B cell (primary cell): Measurements from ENCODE around the gene VPS9D1. TPM values are rescaled to one million over a fixed set of nuclear protein-coding genes. Genes with fewer than 3 reads are reported as not detected.

ENCODE experiments used
- ATAC-seq: fragments of 200-7000 bp; cut with Tn5 transposase; one replicate; pipeline ENCODE4 v1.10.0; 2021; ENCODE audit warnings: low read depth, mild to moderate bottlenecking, moderate number of reproducible peaks, moderate library complexity
- CTCF ChIA-PET: fragments of 350-600 bp; sonication (Branson Sonifier 250); formaldehyde crosslinking; loops from one replicate; lab custom pipeline; 2021; ENCODE audit warnings: antibody characterized with exemption, inconsistent platforms; lab: Charles Lee
- POLR2A ChIA-PET: fragments of 350-600 bp; sonication (Branson Sonifier 250); formaldehyde crosslinking; loops from one replicate; lab custom pipeline; 2021; ENCODE audit warnings: antibody characterized with exemption; lab: Charles Lee
- DNase-seq: peaks from one replicate; pipeline ENCODE4 v3.0.0; 2013
- H2AFZ ChIP-seq: 2 replicates; pipeline ENCODE4 v1.6.1; 2012; ENCODE audit warnings: mild to moderate bottlenecking, low read depth, low read length; ENCODE audit not compliant: insufficient read depth, poor library complexity, severe bottlenecking
- H3K27ac ChIP-seq, 2 donors: 1 replicate in 1 of 2; 2 replicates in 1 of 2; pipeline ENCODE4 v1.5.1; 2012 to 2013; ENCODE audit warnings: low read length in 2 of 2, mild to moderate bottlenecking in 2 of 2, moderate library complexity in 1 of 2
- H3K27me3 ChIP-seq, 4 experiments: fragments of 200-600 bp in 1 of 4; sonication (generic) in 1 of 4; replicated peaks in 1 of 4; 1 replicate in 2 of 4; 2 replicates in 2 of 4; pipeline versions ENCODE4 v1.6.1 to v1.7.0; 2013 to 2016; ENCODE audit warnings: low read length in 3 of 4, mild to moderate bottlenecking in 2 of 4, mixed read lengths in 1 of 4, moderate library complexity in 1 of 4; ENCODE audit not compliant: insufficient read depth in 4 of 4, control insufficient read depth in 3 of 4; ENCODE audit errors: control extremely low read depth in 1 of 4
- H3K36me3 ChIP-seq, 2 experiments: replicated peaks in 1 of 2; 1 replicate in 1 of 2; 2 replicates in 1 of 2; pipeline versions ENCODE4 v1.6.1 to v1.7.1; 2013; ENCODE audit warnings: low read length in 1 of 2; ENCODE audit not compliant: insufficient read depth in 2 of 2, control insufficient read depth in 1 of 2; ENCODE audit errors: control extremely low read depth in 1 of 2, extremely low read depth in 1 of 2
- H3K4me1 ChIP-seq, 2 donors: fragments of 200-600 bp in 1 of 2; sonication (generic) in 1 of 2; 1 replicate in 1 of 2; 2 replicates in 1 of 2; pipeline versions ENCODE4 v1.5.1 to v1.6.1; 2013 to 2017; ENCODE audit warnings: low read length in 2 of 2; ENCODE audit not compliant: control insufficient read depth in 2 of 2, insufficient read depth in 2 of 2
- H3K4me2 ChIP-seq: replicated peaks from 2 replicates; pipeline ENCODE3; 2012; ENCODE audit warnings: mild to moderate bottlenecking, low read depth, low read length; ENCODE audit not compliant: poor library complexity, severe bottlenecking
- H3K4me3 ChIP-seq, 5 experiments: fragments of 200-600 bp in 1 of 5; sonication (generic) in 1 of 5; 1 replicate in 3 of 5; 2 replicates in 2 of 5; pipeline versions ENCODE4 v1.5.1 to v1.7.0; 2011 to 2016; ENCODE audit warnings: low read length in 4 of 5, mild to moderate bottlenecking in 4 of 5, low read depth in 2 of 5, control low read depth in 1 of 5, moderate library complexity in 1 of 5; ENCODE audit not compliant: insufficient read depth in 1 of 5; ENCODE audit errors: control extremely low read depth in 1 of 5, extremely low read depth in 1 of 5
- H3K79me2 ChIP-seq: fragments of 200-600 bp; sonication (generic); one replicate; pipeline ENCODE4 v1.6.0; 2016; ENCODE audit warnings: low read length; ENCODE audit not compliant: control insufficient read depth, insufficient read depth
- H3K9ac ChIP-seq: fragments of 200-600 bp; sonication (generic); 2 replicates; pipeline ENCODE4 v1.6.1; 2017; ENCODE audit warnings: mild to moderate bottlenecking, low read length, moderate library complexity
- H3K9me3 ChIP-seq, 3 donors: one replicate each; pipeline versions ENCODE4 v1.6.1 to v1.7.1; 2013; ENCODE audit warnings: low read length in 2 of 3; ENCODE audit not compliant: control insufficient read depth in 2 of 3, insufficient read depth in 1 of 3; ENCODE audit errors: control extremely low read depth in 1 of 3
- H4K20me1 ChIP-seq: 2 replicates; pipeline ENCODE4 v1.6.0; 2012; ENCODE audit warnings: mild to moderate bottlenecking, low read length; ENCODE audit not compliant: insufficient read depth, control insufficient read depth, poor library complexity, severe bottlenecking
- H3K27ac Mint-ChIP-seq: one replicate; pipeline ENCODE4 v1.8.0; 2021; ENCODE audit warnings: mixed read lengths
- H3K27me3 Mint-ChIP-seq: one replicate; pipeline ENCODE4 v1.8.0; 2021; ENCODE audit warnings: mixed read lengths
- H3K4me1 Mint-ChIP-seq: one replicate; pipeline ENCODE4 v1.8.0; 2021; ENCODE audit warnings: mixed read lengths
- H3K4me3 Mint-ChIP-seq: one replicate; pipeline ENCODE4 v1.8.0; 2021; ENCODE audit warnings: mixed read lengths
- H3K9me3 Mint-ChIP-seq: one replicate; pipeline ENCODE4 v1.8.0; 2022; ENCODE audit warnings: mixed read lengths; ENCODE audit not compliant: insufficient read depth
- CTCF ChIP-seq: fragments of 200-600 bp; IDR thresholded peaks from one replicate; pipeline ENCODE4 v1.8.0; 2022; ENCODE audit warnings: antibody characterized with exemption, mild to moderate bottlenecking
- EZH2 ChIP-seq: IDR thresholded peaks from 2 replicates; pipeline ENCODE4 v1.6.1; 2012; ENCODE audit warnings: borderline replicate concordance, low read depth, mild to moderate bottlenecking, moderate library complexity, low read length; ENCODE audit not compliant: insufficient read depth, poor library complexity, severe bottlenecking
- WGBS: methylation state at CpG from one replicate; pipeline ENCODE4 v1.1.5; 2013; ENCODE audit warnings: missing lambda C conversion rate; ENCODE audit not compliant: insufficient coverage; 5-methylcytosine and 5-hydroxymethylcytosine counted together
- intact Hi-C: fragments of 100-400 bp; cut with micrococcal nuclease; formaldehyde crosslinking; loops from one replicate; pipeline ENCODE4 v1.10.0; 2022
- polyA plus RNA-seq: library from polyadenylated mRNA; depleted of rRNA; stranded (reverse); fragments of >200 nt; gene quantifications from 2 replicates; pipeline ENCODE4 v1.2.3, GENCODE V29; 2012
- total RNA-seq, 2 donors: library from RNA; stranded (reverse); fragments of 120-200 nt in 1 of 2; gene quantifications; 1 replicate in 1 of 2; 2 replicates in 1 of 2; pipeline versions ENCODE4 v1.2.3 to v1.2.4, GENCODE V29; 2013 to 2022

Gene VPS9D1
- total and polyA plus RNA-seq, 2 donors (not counting 1 experiment from before 2014, with no cell fraction given) = 14.6 to 24.0 TPM

GRCh38 chr16:89693931-89694783, 26.5 kb downstream of the VPS9D1 start:
- Mint-ChIP-seq H3K27ac (no peak overlapping the region), H3K4me1 (peaks cover 8% of the 10 kb centered on the region), H3K4me3 (no peak overlapping the region), H3K27me3 (no peaks in the 10 kb centered on the region), H3K9me3 (no peaks in the 10 kb centered on the region)
- H3K4me3 ChIP-seq = no peak overlapping the region
- intact Hi-C loops = no loop called here
- H3K9ac ChIP-seq = no peak overlapping the region
- POLR2A ChIA-PET = no interaction called here
- peaks cover 18% of the 10 kb centered on the region for H3K79me2 ChIP-seq
- DNase-seq (no peak), ATAC-seq (no peak)
- H3K9me3 ChIP-seq = no peaks in the 10 kb centered on the region
- TF ChIP-seq EZH2 = no peak
- no peak for TF ChIP-seq CTCF
- H3K36me3 ChIP-seq = peaks cover 2 to 37% of the 10 kb centered on the region in 2 experiments
- H3K4me2 ChIP-seq = no peak overlapping the region
- no peaks in the 10 kb centered on the region for H3K27me3 ChIP-seq
- H4K20me1 ChIP-seq = peaks cover 47% of the 10 kb centered on the region
- H3K4me1 ChIP-seq = peaks cover 6 to 17% of the 10 kb centered on the region in 2 donors
- WGBS = 91% methylated on average over 29 of the region's 32 CpGs
- no peak overlapping the region for H2AFZ ChIP-seq
- no peak overlapping the region for H3K27ac ChIP-seq
- CTCF ChIA-PET = interaction anchor here (1.1 kb wide), 1 partner anchor 96 kb away, joined by 3 read pairs; no protein-coding TSS in a partner anchor

GRCh38 chr16:89693289-89693731, 27.4 kb downstream of the VPS9D1 start:
- no peak for ATAC-seq
- H3K4me1 ChIP-seq = peaks cover 6 to 17% of the 10 kb centered on the region in 2 donors
- intact Hi-C loops = no loop called here
- ChIA-PET CTCF (interaction anchor here (1.1 kb wide), 1 partner anchor 96 kb away, joined by 3 read pairs; no protein-coding TSS in a partner anchor), POLR2A (no interaction called here)
- H3K4me3 ChIP-seq = no peak overlapping the region
- peak; percentile 35 for DNase-seq
- WGBS = 98% methylated on average over 11 of the region's 11 CpGs
- TF ChIP-seq CTCF = no peak
- no peak for TF ChIP-seq EZH2
- Mint-ChIP-seq H3K4me1 (peaks cover 7% of the 10 kb centered on the region), H3K27me3 (no peaks in the 10 kb centered on the region), H3K4me3 (no peak overlapping the region), H3K27ac (no peak overlapping the region), H3K9me3 (no peaks in the 10 kb centered on the region)
- no peak overlapping the region for H3K27ac ChIP-seq
- H3K79me2 ChIP-seq = peaks cover 24% of the 10 kb centered on the region
- H4K20me1 ChIP-seq = peaks cover 47% of the 10 kb centered on the region
- H3K4me2 ChIP-seq = no peak overlapping the region
- no peaks in the 10 kb centered on the region for H3K27me3 ChIP-seq
- H3K9me3 ChIP-seq = no peaks in the 10 kb centered on the region
- H3K9ac ChIP-seq = no peak overlapping the region
- no peak overlapping the region for H2AFZ ChIP-seq
- H3K36me3 ChIP-seq = peaks cover 2 to 39% of the 10 kb centered on the region in 2 experiments
